GM21447 (cell line): ENCODE data around the gene ELAVL4.

Source experiments
- ATAC-seq: cut with Tn5 transposase; IDR thresholded peaks from one replicate; pipeline ENCODE4 v1.9.1; 2021; ENCODE audit not compliant: unreplicated experiment

Gene ELAVL4

DNA sequence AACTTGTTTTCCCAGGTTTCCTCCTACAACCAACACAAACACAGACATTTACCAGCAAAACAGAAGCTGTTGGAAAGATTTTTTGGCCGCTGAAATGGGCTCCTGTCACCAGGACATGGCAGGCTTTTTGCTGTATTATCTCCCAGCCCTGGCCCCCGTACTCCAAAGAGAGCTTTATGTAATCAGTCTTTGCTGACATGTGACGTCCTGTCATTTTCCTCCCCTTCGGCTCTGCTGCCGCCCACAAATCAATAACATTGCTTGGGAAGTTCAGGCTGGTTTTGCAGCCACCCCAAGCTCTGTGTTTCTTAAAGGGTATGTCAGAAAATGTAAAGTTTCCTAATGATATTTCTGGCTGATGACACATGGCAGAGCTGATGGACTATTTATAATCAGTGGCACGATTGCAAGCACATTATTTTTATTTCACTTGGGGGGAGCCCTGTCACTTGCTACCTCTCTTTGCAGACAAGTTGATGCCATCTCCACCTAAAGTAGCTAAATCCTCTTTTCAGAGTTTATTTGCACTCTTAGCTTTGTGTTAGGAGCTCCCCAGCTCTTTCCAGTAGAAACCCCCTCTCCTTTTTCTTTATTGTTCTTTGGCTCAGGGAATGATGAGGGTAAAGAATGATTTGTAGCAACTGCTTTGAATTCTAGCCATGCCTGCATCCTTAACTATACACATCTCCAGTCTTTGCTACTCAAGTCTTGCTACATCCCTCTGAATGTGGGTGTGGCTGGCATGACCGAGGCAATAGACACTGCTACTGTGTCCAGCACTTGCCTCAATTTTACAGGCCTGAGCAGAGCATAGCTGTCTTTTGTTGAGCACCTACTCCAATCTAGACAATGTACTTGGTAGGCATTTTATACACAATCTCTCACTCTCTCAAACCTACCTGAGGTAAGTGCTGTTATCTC is 67.3 kb downstream of the ELAVL4 start:
- no peak for ATAC-seq

DNA sequence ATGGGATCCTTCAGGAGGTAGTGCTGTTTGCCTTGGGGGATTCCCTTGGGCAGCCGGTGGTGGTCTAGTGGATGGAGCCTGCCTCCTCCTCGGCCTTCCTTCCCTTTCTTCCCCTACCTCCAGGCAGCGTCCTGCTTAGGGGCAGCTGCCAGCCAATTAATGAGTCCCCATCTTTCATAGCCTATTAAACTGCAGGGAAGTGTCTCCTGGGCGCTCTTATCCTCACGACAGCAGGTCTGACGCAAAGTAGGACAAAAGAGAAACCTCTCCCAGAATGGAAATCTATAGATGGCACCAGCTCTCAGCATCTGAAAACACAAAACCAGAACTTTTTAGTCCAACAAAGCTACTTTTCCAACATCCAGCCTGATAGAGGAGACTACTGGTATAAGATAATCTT is 69.3 kb downstream of the ELAVL4 start:
- ATAC-seq, result no peak

DNA sequence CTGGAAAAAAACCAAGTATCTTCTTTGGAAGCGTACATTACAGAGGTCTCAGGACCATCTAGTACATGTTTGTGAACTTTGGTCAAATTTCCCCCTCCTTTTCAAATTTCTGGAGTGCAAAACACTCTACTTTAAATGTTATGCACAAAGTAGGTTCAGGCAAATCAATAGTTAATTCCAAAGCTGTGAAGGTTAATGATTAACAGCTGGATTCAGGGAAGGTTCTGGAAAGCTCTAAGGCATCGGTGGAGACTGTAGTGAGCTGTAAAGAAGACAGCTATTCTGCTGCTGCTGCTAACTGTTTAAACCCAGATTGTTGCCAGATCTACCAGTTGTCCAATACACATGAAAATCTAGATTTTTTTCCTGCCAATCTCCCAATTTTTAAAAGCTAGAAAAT is 70.9 kb downstream of the ELAVL4 start:
- ATAC-seq, result no peak

DNA sequence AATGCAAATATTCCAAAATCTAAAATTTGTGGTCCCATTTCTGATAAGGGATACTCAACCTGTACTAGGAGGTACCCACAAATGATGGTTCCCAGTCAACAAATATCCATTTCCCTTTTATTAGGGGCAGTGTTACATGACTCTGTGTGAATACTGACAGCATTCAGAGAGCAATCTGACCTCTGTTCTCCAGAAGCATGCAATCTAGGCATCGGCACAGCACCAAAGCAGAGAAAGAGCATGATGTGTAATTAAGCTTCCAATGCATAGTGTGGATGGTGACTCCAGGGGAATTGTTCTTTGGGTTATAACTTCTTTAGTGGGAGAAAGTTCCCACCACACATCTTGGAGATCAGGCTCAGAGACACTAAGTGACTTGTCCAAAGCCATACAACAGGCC is 71.6 kb downstream of the ELAVL4 start:
- ATAC-seq, result no peak

DNA sequence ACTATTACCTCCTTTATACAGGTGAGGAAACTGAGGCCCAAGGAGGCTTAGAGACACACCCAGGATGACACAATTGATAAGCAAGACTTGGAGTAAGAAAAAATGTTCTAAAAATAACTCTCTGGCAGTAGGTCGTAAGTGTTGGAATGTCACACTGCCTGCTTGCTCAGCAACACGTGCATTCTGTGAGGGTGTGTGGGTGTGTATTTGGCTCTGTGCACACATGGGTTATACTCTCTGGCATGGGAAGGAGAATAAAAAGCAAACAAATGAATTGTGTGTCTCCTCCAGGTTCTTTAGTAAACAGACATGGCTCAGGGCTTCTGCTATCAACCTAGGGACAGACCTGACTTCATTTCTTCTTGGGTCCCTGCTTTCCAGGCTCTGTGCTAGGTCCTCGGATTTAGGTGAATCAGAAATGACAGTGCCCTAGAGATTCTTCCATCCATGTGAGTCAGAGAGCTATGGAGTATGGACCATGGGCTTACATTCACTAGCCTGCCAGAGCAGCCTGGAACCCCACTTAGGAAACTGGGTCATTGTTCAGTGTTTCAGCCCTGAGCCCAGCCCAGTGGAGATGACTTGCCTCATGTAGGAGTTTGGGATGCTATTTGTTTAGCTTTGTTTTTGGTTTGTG is 72.4 kb downstream of the ELAVL4 start:
- no peak for ATAC-seq

DNA sequence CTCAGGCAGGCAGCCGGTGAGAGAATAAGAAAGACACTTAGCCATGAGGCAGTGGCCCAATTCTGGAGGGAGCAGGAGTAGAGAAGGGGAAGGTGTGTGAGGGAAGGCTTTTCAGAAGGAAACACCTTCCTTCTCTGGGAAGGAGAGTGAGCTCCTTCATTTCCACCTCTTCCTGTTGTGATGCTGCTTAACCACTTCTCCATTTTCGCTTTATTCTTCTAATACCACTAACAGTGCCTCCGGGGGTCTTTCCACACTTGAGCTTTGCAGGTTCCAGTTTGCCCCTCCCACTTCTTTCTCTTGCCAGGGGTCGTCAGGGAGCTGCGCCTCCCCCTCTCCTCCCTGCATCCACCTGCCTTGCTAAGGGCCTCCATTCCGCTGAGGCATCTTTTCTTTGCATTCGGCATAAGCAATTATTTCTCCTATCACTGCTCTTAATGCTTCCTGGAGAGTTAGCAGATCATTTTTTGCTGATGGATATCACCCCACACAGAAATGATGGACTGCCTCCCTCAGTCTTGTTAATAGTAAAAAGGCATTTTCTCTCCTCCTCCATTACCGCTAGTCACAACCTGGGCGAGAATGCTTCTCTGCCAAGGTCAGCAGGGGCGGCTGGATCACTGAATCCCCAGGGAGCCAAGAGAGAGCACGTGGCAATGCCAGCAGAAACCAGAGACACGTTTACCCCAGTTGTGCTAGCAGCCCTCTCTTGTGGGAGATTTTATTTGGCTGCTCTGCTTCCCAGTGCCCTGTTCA is 74.8 kb downstream of the ELAVL4 start:
- ATAC-seq, result no peak

DNA sequence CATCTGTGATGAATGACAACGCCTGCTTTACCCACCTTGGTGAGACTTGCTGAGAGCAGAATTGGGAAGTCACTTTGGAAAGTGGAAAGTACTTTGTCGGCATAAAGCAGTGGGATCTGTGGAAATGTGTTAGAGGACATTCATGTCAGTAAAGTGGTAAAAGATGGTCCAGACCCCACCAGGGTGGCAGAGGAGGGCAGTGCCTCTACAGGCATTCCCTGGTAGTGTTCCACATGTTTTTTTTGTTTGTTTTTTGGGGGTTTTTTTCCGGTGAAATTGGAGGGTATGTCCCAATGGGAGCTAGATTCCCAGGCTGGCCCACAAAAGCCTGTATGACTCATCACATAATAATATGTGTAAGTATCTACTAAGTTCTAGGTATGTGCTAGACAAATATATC is 80.6 kb downstream of the ELAVL4 start:
- no peak for ATAC-seq

DNA sequence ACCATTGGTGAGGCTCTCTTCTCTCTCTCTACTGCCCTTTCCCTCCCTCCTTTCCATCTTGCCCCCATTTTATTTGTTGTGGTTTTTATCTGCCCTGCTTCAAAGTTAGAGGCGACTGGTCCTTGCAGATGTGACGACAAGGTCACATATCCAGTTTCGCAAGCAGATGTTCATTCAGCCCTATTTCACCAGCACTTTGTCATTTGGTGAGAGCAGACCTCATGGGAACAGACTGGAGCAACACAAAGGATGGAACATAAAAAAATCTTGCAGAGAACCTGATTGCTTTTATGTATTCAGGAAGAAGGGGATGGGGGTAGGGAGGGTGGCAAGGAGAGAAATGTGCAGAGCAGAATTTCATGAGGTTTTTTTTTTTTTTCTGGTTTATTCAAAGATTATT is 84.3 kb downstream of the ELAVL4 start:
- no peak for ATAC-seq

DNA sequence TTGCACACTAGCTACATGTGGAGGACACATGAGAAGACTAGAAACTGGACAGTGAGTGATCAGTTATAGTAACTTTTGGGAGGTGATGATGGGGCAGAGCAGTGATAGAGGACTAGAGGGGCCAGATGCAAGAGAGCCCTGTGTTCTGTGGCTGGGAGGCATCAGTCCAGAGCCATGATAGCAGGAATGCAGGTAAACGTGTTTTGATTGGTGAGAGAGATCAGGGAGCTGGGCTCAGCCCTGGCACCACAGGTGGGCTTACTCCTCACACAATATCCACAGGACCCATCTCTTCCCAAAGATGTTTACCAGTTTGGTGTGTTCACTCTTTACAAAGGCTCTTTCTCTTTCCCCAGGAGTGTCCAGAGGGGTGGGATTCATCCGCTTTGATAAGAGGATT is 86.5 kb downstream of the ELAVL4 start:
- no peak for ATAC-seq

DNA sequence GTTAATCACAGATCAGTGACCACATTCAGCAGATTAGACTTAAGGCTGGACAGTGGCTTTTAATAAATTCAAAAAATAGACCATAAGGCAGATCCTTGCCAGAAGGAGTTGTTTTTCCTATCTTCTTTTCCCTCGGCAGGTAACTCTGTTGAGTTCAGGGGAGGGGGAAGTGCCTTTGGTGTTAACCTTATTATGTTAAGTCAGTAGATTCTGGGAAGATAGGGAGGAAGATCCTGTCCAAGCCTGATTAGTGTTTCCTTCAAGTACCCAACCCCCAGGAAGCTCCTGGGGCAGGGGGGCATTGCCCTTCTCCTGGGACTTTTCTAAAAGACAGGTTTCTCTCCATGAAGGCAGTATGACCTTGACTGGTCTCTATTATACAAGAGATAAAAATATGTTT is 87.4 kb downstream of the ELAVL4 start:
- no peak for ATAC-seq

DNA sequence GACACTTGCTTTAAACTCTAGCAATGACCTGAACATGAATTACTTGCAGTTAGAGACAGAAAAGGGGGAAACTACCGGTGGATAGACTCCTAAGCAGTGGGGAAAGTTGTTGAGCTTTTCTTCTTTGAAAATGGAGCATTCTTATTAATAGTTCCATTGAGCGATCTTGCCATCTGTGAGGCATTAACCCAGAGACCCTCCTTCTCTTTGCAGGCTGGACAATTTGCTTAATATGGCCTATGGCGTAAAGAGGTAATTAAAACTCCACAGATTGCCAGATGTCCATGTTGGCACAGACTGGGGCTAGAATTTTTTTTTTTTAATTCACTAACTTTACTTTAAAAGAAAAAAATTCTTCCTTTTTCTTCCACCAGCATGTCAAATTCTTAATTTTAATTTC is 88.5 kb downstream of the ELAVL4 start:
- ATAC-seq, result no peak

DNA sequence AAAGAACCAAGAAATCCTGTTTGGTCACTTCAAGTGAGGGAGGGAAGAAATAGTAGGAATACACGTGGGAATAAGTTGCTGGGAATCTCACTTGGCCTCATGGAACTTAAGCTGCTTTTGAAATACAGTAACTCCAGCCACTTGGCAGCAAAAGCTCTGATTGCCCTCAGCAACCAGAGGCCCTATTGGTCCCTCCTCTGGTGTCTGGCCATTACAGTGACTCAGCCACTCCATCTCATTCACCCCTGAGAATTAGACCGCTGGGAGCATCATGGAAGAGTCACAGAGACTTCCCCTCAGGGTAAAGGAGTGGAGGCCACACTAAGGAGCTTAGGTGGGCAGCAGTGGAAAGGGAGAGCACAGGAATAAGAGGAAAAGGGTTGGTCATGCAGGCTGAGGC is 99.6 kb downstream of the ELAVL4 start:
- ATAC-seq, result no peak

DNA sequence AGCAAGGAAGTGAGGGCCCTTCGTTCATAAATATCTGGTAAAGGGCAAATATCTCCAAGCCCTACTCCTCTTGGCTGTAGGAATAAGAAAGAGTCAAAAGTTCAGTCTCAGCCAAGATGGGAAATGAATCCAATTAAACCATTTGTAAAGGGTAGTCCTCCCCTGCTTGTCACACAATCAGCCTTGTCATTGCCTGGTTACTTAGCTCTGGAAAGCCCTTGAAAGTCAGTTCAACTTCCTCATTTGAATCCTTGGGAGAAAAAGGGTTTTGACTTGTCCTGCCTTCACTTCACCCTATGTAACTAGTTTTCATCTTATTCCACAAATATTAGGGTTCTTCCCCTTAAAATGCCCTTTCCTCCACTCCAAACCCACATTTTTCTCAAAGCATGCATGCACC is 100.0 kb downstream of the ELAVL4 start:
- no peak for ATAC-seq

DNA sequence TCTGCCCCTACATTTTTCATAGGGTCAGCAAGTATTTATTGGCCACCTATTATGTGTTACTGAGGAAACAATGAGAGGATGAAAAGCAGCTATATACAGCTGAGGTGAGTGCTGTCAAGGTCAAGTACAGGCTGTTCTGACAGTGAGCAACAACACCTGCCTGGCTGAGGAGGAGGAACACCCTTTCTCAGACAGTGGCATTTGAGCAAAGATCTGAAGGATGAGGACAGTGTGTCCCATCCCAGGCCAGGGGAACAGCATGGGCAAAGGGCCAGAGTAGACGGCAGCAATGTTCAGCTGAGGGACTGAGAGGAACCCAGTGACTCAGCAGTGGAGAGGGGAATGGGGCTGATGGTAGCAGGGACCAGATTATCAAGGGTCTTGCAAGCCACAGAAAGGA is 101.0 kb downstream of the ELAVL4 start:
- ATAC-seq, result no peak

DNA sequence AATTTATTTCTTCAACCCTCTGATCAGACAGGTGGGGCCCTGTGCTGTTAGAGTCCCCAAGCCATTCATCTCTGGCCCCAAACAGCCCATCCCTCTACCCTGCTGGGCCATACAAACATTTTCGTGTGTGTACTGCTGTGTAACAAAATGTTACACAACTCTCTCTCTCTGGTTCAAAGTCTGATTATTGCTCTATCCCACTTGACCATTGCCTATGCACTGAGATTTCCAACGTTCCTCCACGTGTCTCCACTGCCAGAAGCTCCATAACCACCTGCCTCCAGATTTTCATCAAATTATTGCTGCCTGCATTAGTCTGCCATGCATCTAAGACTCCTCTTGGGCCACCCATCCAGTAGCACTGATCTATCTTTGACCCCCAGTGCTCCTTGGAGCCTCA is 104.8 kb downstream of the ELAVL4 start:
- no peak for ATAC-seq

DNA sequence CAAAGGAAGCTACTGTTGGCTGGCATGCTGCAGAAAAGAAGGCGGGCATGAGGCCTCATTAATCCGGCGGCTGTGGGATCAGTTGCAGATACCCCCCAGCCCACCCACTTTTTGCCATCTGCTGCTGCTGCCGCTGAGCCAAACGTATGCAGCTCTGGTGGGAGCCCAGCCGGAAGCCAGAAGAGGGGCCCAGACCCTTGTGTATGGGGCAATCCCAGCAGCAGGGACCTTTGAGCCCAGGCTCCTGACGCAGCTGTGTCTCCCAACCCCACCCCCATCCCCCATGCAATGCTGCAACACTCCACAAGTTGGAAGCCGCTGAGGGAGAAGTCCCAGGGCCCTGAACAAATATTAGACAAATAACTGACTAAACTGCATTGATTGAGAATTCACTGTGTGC is 106.0 kb downstream of the ELAVL4 start:
- ATAC-seq, result no peak

DNA sequence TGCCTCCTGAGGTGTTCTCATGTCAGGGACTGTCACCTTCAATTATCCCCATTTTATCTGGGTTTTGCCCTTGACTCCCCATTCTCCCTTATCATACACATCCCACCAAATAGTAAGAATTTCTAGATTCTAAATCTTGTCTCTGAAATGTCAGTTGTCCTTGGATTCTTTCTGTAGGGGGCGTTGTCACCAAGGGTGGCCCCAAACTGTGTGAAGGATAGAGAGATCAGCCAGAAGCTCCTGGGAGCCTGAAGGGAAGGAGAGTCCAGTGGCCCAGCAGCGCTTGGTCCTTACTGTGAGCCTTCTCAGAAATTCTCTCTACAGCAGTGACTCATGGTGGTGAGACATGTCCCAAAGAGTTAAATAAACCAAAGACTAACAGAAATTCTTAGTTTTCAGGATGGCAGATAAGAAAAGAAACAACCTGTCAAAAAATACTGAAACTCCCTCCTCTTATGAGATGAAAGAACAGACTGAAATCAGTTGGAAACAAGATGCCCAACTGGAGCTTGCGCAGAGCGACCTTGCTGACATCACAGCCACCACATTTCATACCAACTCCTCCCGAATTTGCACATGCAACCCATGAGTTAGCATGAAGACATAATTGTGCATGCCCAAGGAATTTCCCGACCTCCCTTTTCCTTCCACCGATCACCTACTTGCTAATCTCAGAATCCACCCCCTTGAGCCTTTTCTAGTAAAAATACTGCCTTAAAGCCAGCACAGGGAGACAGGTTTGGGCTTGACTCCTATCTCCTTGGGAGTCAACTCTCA is 109.8 kb downstream of the ELAVL4 start:
- no peak for ATAC-seq

DNA sequence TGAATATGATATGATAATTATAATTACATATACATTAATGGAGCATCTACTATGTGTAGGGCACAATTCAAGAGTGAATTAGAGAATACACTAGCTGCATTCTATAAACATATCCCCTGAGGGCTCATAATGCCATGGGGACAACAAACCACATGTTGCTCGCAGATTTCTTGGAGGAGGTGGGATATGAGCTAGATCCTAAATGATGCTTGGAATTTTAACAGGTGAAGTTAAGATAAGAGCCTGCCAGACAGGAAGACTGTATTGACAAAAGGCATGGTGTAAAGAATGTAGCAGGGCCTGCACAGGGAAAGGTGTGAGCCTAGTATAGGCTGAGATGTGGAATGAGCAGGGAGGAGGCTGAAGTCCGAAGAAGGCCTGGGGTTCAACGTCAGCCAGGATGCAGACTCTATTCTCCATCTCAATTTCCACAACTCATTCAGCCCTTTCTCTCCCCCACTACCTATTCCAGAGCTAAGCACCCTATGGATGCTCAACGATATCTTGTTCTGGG is 120.2 kb downstream of the ELAVL4 start:
- ATAC-seq, result no peak

DNA sequence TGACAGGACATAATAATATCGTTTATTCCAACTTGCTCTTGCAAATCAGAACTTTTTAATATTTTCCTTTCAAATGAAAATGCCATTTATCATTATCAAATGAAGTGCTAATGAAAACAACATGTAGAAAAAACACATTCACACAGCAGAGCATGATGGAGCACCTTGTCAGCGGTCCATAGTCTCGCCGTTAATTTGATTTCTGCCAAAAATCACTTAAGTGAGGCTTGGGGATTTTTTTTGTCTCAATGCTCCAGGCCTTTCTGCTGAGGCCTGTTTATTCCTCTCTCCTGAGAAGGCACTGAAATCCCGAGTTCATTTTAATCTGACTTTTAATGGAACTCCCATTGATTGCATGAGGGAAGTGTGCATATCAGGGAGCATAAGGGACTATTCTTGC is 122.5 kb downstream of the ELAVL4 start:
- no peak for ATAC-seq

DNA sequence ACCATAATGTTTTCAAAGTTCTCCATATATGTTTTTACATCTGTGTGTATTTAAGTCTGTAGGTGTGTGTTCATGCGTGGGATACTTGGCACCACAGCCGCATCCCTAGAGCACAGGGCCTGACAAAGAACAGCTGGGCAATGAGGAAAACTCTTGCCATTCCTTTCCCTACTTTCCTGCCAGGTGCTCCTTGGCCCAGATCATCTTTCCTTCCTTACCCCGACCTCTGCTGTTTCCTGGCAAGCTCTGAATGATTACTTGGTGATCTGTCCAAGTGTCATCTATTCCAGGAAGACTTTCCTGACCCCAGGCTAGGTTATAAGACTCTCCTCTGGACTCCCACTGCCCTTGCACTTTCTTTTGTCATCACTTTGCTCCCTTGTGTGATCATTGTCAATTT is 123.6 kb downstream of the ELAVL4 start:
- no peak for ATAC-seq

DNA sequence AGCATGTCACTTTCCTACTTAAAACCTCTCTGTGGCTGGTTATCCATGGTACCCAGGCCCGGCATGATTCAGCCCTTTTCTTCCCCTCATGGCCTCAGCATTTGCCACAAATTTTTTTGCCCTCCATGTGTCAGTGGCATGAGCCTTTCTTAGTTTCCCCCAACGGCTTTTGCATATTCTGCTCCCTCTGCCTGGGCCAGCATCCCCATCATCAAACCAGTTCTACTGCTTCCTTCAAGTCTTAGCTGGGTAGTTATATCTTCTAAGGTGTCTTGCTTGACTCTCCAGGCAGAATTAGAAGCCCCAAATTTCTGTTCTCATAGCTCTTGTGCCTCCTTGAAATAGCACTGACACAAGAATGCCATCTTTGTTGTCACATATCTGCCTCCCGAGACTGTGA is 127.9 kb downstream of the ELAVL4 start:
- ATAC-seq, result no peak
